B cell (primary cell): ENCODE results near the gene PAGE2. TPM values are rescaled to one million over a fixed set of nuclear protein-coding genes. Genes with fewer than 3 reads are reported as not detected.

Experiments used
- polyA plus RNA-seq: library from polyadenylated mRNA; depleted of rRNA; stranded (reverse); fragments of >200 nt; gene quantifications from 2 replicates; pipeline ENCODE4 v1.2.3, GENCODE V29; 2012
- total RNA-seq, 2 donors: library from RNA; stranded (reverse); fragments of 120-200 nt in 1 of 2; gene quantifications; 1 replicate in 1 of 2; 2 replicates in 1 of 2; pipeline versions ENCODE4 v1.2.3 to v1.2.4, GENCODE V29; 2013 to 2022

PAGE2 gene
- total and polyA plus RNA-seq, 2 donors (not counting 1 experiment from before 2014, with no cell fraction given), result not detected

Other genes with a start within 250 kb of the PAGE2 start
- 1.5 and 5.8 TPM in 2 replicates for gene TRO, start 168.2 kb upstream of the PAGE2 start, total RNA-seq
- gene TRO, start 168.2 kb upstream of the PAGE2 start, polyA plus RNA-seq, result 1.7 and 2.8 TPM in 2 replicates
- 0.47 and 0.56 TPM in 2 replicates for gene PFKFB1, start 94.8 kb upstream of the PAGE2 start, total RNA-seq
- 0.32 and 0.37 TPM in 2 replicates for gene PFKFB1, start 94.8 kb upstream of the PAGE2 start, polyA plus RNA-seq
- 13.1 and 19.6 TPM in 2 replicates for gene APEX2, start 88.7 kb upstream of the PAGE2 start, total RNA-seq
- gene APEX2, start 88.7 kb upstream of the PAGE2 start, polyA plus RNA-seq, result 11.4 and 18.0 TPM in 2 replicates
- 0.94 and 1.00 TPM in 2 replicates for gene ALAS2, start 58.0 kb upstream of the PAGE2 start, total RNA-seq
- gene ALAS2, start 58.0 kb upstream of the PAGE2 start, polyA plus RNA-seq, result 0.82 TPM in 1 of 2 replicates, not detected in the other
- gene PAGE2B, start 14.0 kb upstream of the PAGE2 start, total RNA-seq, result 0.67 TPM in 1 of 2 replicates, not detected in the other
- not detected in 2 replicates for gene PAGE2B, start 14.0 kb upstream of the PAGE2 start, polyA plus RNA-seq
- gene PAGE5, start 131.3 kb downstream of the PAGE2 start, total RNA-seq, result not detected in 2 replicates
- not detected in 2 replicates for gene PAGE5, start 131.3 kb downstream of the PAGE2 start, polyA plus RNA-seq
- not detected in 2 replicates for gene PAGE3, start 175.9 kb downstream of the PAGE2 start, total RNA-seq
- not detected in 2 replicates for gene PAGE3, start 175.9 kb downstream of the PAGE2 start, polyA plus RNA-seq